Neuronal stem cell (in vitro differentiated cells): Measurements from ENCODE around the gene SUGCT.

Source experiments
- DNase-seq: peaks from one replicate; pipeline ENCODE4 v3.0.0-alpha.2; 2013; ENCODE audit warnings: low spot score
- H2AFZ ChIP-seq: one replicate; pipeline ENCODE4 v1.6.1; 2013; ENCODE audit warnings: mild to moderate bottlenecking, low read length, inconsistent platforms
- H2AK5ac ChIP-seq: 2 replicates; pipeline ENCODE4 v1.6.1; 2013; ENCODE audit warnings: low read depth, mild to moderate bottlenecking, inconsistent platforms, low read length, moderate library complexity, mixed read lengths
- H2BK120ac ChIP-seq: 2 replicates; pipeline ENCODE4 v1.6.1; 2013; ENCODE audit warnings: low read depth, mild to moderate bottlenecking, inconsistent platforms, low read length, moderate library complexity, mixed read lengths
- H2BK12ac ChIP-seq: one replicate; pipeline ENCODE4 v1.6.1; 2013; ENCODE audit warnings: low read length, inconsistent platforms
- H2BK15ac ChIP-seq: 2 replicates; pipeline ENCODE4 v1.6.1; 2013; ENCODE audit warnings: mild to moderate bottlenecking, low read length, inconsistent platforms, mixed read lengths
- H2BK5ac ChIP-seq: one replicate; pipeline ENCODE4 v1.6.1; 2013; ENCODE audit warnings: inconsistent platforms, mild to moderate bottlenecking, low read length, moderate library complexity
- H3K14ac ChIP-seq: one replicate; pipeline ENCODE4 v1.6.1; 2013; ENCODE audit warnings: low read length, inconsistent platforms
- H3K18ac ChIP-seq: 2 replicates; pipeline ENCODE4 v1.6.1; 2013; ENCODE audit warnings: low read length, inconsistent platforms
- H3K23ac ChIP-seq: 2 replicates; pipeline ENCODE4 v1.6.1; 2013; ENCODE audit warnings: low read depth, mild to moderate bottlenecking, mixed read lengths, low read length, inconsistent platforms; ENCODE audit not compliant: poor library complexity
- H3K27ac ChIP-seq: replicated peaks from 3 replicates; pipeline ENCODE4 v1.5.1; 2013; ENCODE audit warnings: low read length, inconsistent platforms
- H3K27me3 ChIP-seq, 3 experiments: 2 replicates each; pipeline ENCODE4 v1.6.1; 2013; ENCODE audit warnings: low read length in 3 of 3, mild to moderate bottlenecking in 2 of 3, inconsistent platforms in 1 of 3, low read depth in 1 of 3, mixed read lengths in 1 of 3, moderate library complexity in 1 of 3; ENCODE audit not compliant: control insufficient read depth in 3 of 3, insufficient read depth in 3 of 3
- H3K36me3 ChIP-seq, 2 donors: replicated peaks in 1 of 2; 2 replicates each; pipeline ENCODE4 v1.6.1; 2013; ENCODE audit warnings: low read length in 2 of 2; ENCODE audit not compliant: control insufficient read depth in 2 of 2, insufficient read depth in 2 of 2
- H3K4ac ChIP-seq: 2 replicates; pipeline ENCODE4 v1.6.1; 2013; ENCODE audit warnings: inconsistent platforms, mild to moderate bottlenecking, low read length, moderate library complexity
- H3K4me1 ChIP-seq, 2 donors: 1 replicate in 1 of 2; 2 replicates in 1 of 2; pipeline ENCODE4 v1.6.1; 2013; ENCODE audit warnings: low read length in 2 of 2, low read depth in 1 of 2; ENCODE audit not compliant: control insufficient read depth in 2 of 2, insufficient read depth in 1 of 2
- H3K4me2 ChIP-seq: one replicate; pipeline ENCODE4 v1.6.1; 2013; ENCODE audit warnings: mild to moderate bottlenecking, low read length, inconsistent platforms; ENCODE audit not compliant: insufficient read depth, poor library complexity, severe bottlenecking
- H3K4me3 ChIP-seq, 2 donors: 2 replicates each; pipeline ENCODE4 v1.5.1; 2013; ENCODE audit warnings: low read length in 2 of 2, mild to moderate bottlenecking in 2 of 2, inconsistent platforms in 1 of 2, moderate library complexity in 1 of 2
- H3K79me1 ChIP-seq: one replicate; pipeline ENCODE4 v1.6.1; 2013; ENCODE audit warnings: low read depth, mild to moderate bottlenecking, inconsistent platforms, low read length, moderate library complexity
- H3K9ac ChIP-seq: one replicate; pipeline ENCODE4 v1.6.1; 2013; ENCODE audit warnings: mild to moderate bottlenecking, low read depth, low read length, inconsistent platforms; ENCODE audit not compliant: poor library complexity
- H3K9me3 ChIP-seq, 2 donors: replicated peaks in 1 of 2; 2 replicates each; pipeline versions ENCODE3 to v1.6.1; 2013; ENCODE audit warnings: low read length in 2 of 2, mild to moderate bottlenecking in 2 of 2, inconsistent platforms in 1 of 2, low read depth in 1 of 2, mixed read lengths in 1 of 2, moderate library complexity in 1 of 2; ENCODE audit not compliant: control insufficient read depth in 2 of 2, insufficient read depth in 1 of 2
- H4K8ac ChIP-seq: one replicate; pipeline ENCODE4 v1.6.1; 2013; ENCODE audit warnings: low read depth, mild to moderate bottlenecking, inconsistent platforms, low read length, moderate library complexity
- H4K91ac ChIP-seq: one replicate; pipeline ENCODE4 v1.6.1; 2013; ENCODE audit warnings: low read length, low read depth, mild to moderate bottlenecking, inconsistent platforms; ENCODE audit not compliant: poor library complexity
- WGBS, 2 donors: extraction: QIAGEN DNeasy Blood & Tissue Kit; methylation state at CpG; one replicate each; pipeline ENCODE4 v1.1.7; 2013; ENCODE audit warnings: missing lambda C conversion rate in 2 of 2, mixed read lengths in 1 of 2; ENCODE audit not compliant: insufficient read length in 2 of 2, insufficient replicate concordance in 1 of 2; ENCODE audit errors: extremely low coverage in 2 of 2; 5-methylcytosine and 5-hydroxymethylcytosine counted together

Gene SUGCT

GRCh38 chr7:40283391-40283790, 148.6 kb downstream of the SUGCT start:
- Histone ChIP-seq H3K36me3 (no peaks in the 10 kb centered on the region), H4K8ac (no peak overlapping the region), H3K4me1 (no peaks in the 10 kb centered on the region), H3K18ac (no peak overlapping the region), H2BK120ac (no peak overlapping the region), H4K91ac (no peak overlapping the region), H3K27me3 (no peaks in the 10 kb centered on the region), H3K4ac (no peak overlapping the region), H2AFZ (no peak overlapping the region), H3K14ac (no peak overlapping the region), H2AK5ac (no peak overlapping the region), H3K9ac (no peak overlapping the region), H3K4me2 (no peak overlapping the region), H3K4me3 (no peak overlapping the region), H3K9me3 (peaks cover 0 to 1% of the 10 kb centered on the region in 2 donors), H3K79me1 (no peaks in the 10 kb centered on the region), H2BK15ac (no peak overlapping the region), H3K23ac (no peak overlapping the region), H2BK5ac (no peak overlapping the region), H3K27ac (no peak overlapping the region), H2BK12ac (no peak overlapping the region)
- no CpG with 5 or more reads among the region's 6 CpGs for WGBS, 2 donors
- DNase-seq: no peak

GRCh38 chr7:40288827-40289226, 154.0 kb downstream of the SUGCT start:
- H2BK12ac ChIP-seq: no peak overlapping the region
- H3K9ac ChIP-seq: no peak overlapping the region
- H2BK15ac ChIP-seq: no peak overlapping the region
- H4K91ac ChIP-seq: no peak overlapping the region
- no peaks in the 10 kb centered on the region for H3K4me1 ChIP-seq
- no peak overlapping the region for H2AK5ac ChIP-seq
- H3K23ac ChIP-seq: no peak overlapping the region
- no peak overlapping the region for H4K8ac ChIP-seq
- H3K18ac ChIP-seq: no peak overlapping the region
- H3K79me1 ChIP-seq: no peaks in the 10 kb centered on the region
- no peaks in the 10 kb centered on the region for H3K9me3 ChIP-seq
- H2BK120ac ChIP-seq: no peak overlapping the region
- H3K36me3 ChIP-seq: no peaks in the 10 kb centered on the region
- no peak for DNase-seq
- H3K27ac ChIP-seq: no peak overlapping the region
- H3K4me3 ChIP-seq: no peak overlapping the region
- no peak overlapping the region for H2BK5ac ChIP-seq
- no CpG with 5 or more reads among the region's 2 CpGs for WGBS, 2 donors
- no peak overlapping the region for H2AFZ ChIP-seq
- no peak overlapping the region for H3K4ac ChIP-seq
- H3K27me3 ChIP-seq: no peaks in the 10 kb centered on the region
- no peak overlapping the region for H3K14ac ChIP-seq
- no peak overlapping the region for H3K4me2 ChIP-seq

GRCh38 chr7:40297741-40298311, 163.0 kb downstream of the SUGCT start:
- Histone ChIP-seq H3K23ac (no peak overlapping the region), H3K4me1 (no peaks in the 10 kb centered on the region), H3K27me3 (no peaks in the 10 kb centered on the region), H3K4me2 (no peak overlapping the region), H3K4ac (no peak overlapping the region), H2BK15ac (no peak overlapping the region), H3K79me1 (no peaks in the 10 kb centered on the region), H2BK12ac (no peak overlapping the region), H3K4me3 (no peak overlapping the region), H2AK5ac (no peak overlapping the region), H2BK5ac (no peak overlapping the region), H3K9ac (no peak overlapping the region), H3K14ac (no peak overlapping the region), H4K91ac (no peak overlapping the region), H3K9me3 (no peaks in the 10 kb centered on the region), H4K8ac (no peak overlapping the region), H3K27ac (no peak overlapping the region), H2AFZ (no peak overlapping the region), H3K36me3 (peaks cover 0 to 2% of the 10 kb centered on the region in 2 donors), H2BK120ac (no peak overlapping the region), H3K18ac (no peak overlapping the region)
- no peak for DNase-seq
- WGBS, 2 donors: no CpG with 5 or more reads among the region's 1 CpG

GRCh38 chr7:40298421-40298820, 163.6 kb downstream of the SUGCT start:
- DNase-seq: no peak
- no peak overlapping the region for H2BK120ac ChIP-seq
- no peak overlapping the region for H3K27ac ChIP-seq

More at GRCh38 chr7:40298421-40298820, 163.6 kb downstream of the SUGCT start:
- Histone ChIP-seq H3K36me3 (peaks cover 0 to 2% of the 10 kb centered on the region in 2 donors), H2AK5ac (no peak overlapping the region), H2BK12ac (no peak overlapping the region), H4K8ac (no peak overlapping the region), H3K79me1 (no peaks in the 10 kb centered on the region), H2BK15ac (no peak overlapping the region), H3K27me3 (no peaks in the 10 kb centered on the region), H3K9me3 (no peaks in the 10 kb centered on the region), H2AFZ (no peak overlapping the region), H3K18ac (no peak overlapping the region), H3K14ac (no peak overlapping the region), H3K4me2 (no peak overlapping the region), H3K23ac (no peak overlapping the region), H3K9ac (no peak overlapping the region), H3K4ac (no peak overlapping the region), H4K91ac (no peak overlapping the region), H3K4me1 (no peaks in the 10 kb centered on the region), H3K4me3 (no peak overlapping the region), H2BK5ac (no peak overlapping the region)
- WGBS, 2 donors: no CpG with 5 or more reads among the region's 2 CpGs
